ENCODE results near the gene C3.
"Not testable (repeated sequence)": the region's sequence is repeated elsewhere in the genome, so short reads cannot be mapped to it uniquely, and the experiment has no call there.

C3 gene

GRCh38 chr19:6656390-6656789, 64.1 kb downstream of the C3 start:
- DNase-seq: not testable (repeated sequence)

GRCh38 chr19:6654347-6655310, 65.8 kb downstream of the C3 start:
- peak; percentile 86 for DNase-seq

GRCh38 chr19:6652805-6653094, 67.7 kb downstream of the C3 start:
- DNase-seq: no peak

GRCh38 chr19:6651965-6652804, 68.3 kb downstream of the C3 start:
- DNase-seq: no peak

GRCh38 chr19:6649185-6649584, 71.3 kb downstream of the C3 start:
- DNase-seq: no peak

- no peak for DNase-seq
Measured at GRCh38 chr19:6648141-6648715, 72.2 kb downstream of the C3 start.

GRCh38 chr19:6644796-6645195, 75.7 kb downstream of the C3 start:
- DNase-seq: no peak

- not testable (repeated sequence) for DNase-seq
Measured at GRCh38 chr19:6640333-6640732, 80.1 kb downstream of the C3 start.

GRCh38 chr19:6639439-6639838, 81.0 kb downstream of the C3 start:
- peak; percentile 81 for DNase-seq

GRCh38 chr19:6633456-6633813, 87.0 kb downstream of the C3 start:
- not testable (repeated sequence) for DNase-seq

GRCh38 chr19:6632747-6633455, 87.5 kb downstream of the C3 start:
- DNase-seq: peak; percentile 74

- DNase-seq: peak; percentile 92
Measured at GRCh38 chr19:6632002-6632621, 88.3 kb downstream of the C3 start.
